ENCODE data around the gene IPO13. TPM values are rescaled to one million over a fixed set of nuclear protein-coding genes. Genes with fewer than 3 reads are reported as not detected.

Gene IPO13
- total and polyA plus RNA-seq, 10 of the 15 experiments (the other 5 are each of a cell fraction or from before 2014, with no cell fraction given): 7.1 to 26.6 (median 15.9) TPM

DNA sequence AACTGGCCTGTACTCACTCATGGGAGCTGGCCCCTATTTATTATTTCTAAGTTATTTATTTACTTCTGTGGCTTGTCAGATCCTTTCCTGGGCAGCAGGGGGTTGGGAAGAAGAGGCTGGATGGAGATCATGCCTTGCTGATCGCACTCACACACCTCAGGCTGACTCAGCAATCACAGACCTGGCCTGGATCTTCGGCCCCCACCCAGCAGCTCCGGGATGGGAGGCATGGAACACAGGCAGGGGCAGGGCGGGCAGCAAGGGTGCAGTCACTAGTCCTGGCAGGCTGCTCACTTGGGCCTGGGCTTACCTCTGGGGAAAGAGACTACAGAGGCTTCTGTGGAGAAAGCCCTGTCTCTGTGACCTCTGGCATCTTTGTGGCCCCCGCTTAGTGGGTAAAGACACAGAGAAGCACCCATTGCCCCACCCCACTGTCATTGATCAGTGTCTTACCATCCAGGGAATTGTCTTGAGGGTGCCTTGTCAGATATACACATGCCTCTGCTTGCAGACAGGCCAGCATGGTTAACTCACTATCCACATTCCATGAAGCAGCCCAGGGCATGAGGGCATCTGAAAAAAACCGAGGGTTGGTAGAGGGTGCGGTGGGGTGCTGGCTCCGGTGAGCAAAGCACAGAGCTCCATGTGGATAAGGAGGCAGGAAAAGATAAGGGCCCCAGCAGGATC, 9.4 kb upstream of the IPO13 start (continued):
- no peak for TF ChIP-seq PRDM15 (CRISPR knock-in tag; IDR thresholded peaks at IDR 0.05)

DNA sequence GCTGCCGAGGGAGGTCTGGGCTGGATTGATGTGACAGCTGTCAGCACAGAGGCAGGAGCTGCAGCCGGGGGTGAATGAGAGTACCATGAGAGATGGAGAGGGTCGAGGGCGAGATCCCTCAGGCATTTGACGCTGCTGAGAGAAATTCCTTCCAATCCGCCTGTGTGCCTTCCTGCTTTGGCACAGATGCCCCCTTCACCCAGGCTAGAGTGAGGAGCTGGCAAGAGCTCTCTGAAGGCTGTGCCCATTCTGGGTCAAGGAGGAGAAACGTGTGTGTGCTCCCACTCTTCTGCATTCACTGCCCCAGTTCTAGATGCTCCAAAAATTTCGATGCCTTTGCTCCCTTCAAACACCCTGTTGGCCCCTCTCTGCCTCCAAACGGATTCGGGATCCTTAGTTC, 8.4 kb upstream of the IPO13 start:
- no peak for ATAC-seq
- FAIRE-seq: no peak
- Histone ChIP-seq H3K4me3 (no peak overlapping the region), H3K27ac (ENCODE audit: control insufficient read depth, insufficient read depth) (no peak overlapping the region), H3K9ac (ENCODE audit: control insufficient read depth, insufficient read depth, low read length) (no peak overlapping the region), H4K20me1 (ENCODE audit: control insufficient read depth, insufficient read depth) (no peaks in the 10 kb centered on the region), H3K79me2 (ENCODE audit: control insufficient read depth, insufficient read depth, low read length) (no peaks in the 10 kb centered on the region), H3K4me2 (ENCODE audit: control insufficient read depth, insufficient read depth) (no peak overlapping the region), H2AFZ (ENCODE audit: control insufficient read depth, low read depth, low read length) (no peak overlapping the region), H3K36me3 (ENCODE audit: control insufficient read depth in 2 of 2, insufficient read depth in 2 of 2, low read length in 1 of 2) (no peaks in the 10 kb centered on the region), H3K27me3 (replicated peaks in 1 of 2; ENCODE audit: control insufficient read depth in 2 of 2, insufficient read depth in 2 of 2, low read length in 1 of 2) (no peaks in the 10 kb centered on the region), H3K9me3 (replicated peaks; ENCODE audit: control insufficient read depth, insufficient read depth, low read length) (no peaks in the 10 kb centered on the region), H3K4me1 (ENCODE audit: control insufficient read depth, insufficient read depth, low read length) (peaks cover 6% of the 10 kb centered on the region)
- no TSS peak for BruUV-seq (replicated peaks)
- DNase-seq (ENCODE audit: low read depth, low spot score): no peak
- CTCF ChIA-PET: interaction anchor here (19.3 kb wide), 1 partner anchor 175 kb away, joined by 1117 read pairs; no protein-coding TSS in a partner anchor
- intact Hi-C loops (cut with micrococcal nuclease; ENCODE audit: unreplicated experiment) (no loop called here), in situ Hi-C loops (cut with MboI) (loop anchor here (5.0 kb wide), 1 partner anchor 411 kb away; no protein-coding TSS in a partner anchor)
- TF ChIP-seq MEF2A (IDR thresholded peaks at IDR 0.05; ENCODE audit: insufficient read depth, low read depth, low read length) (no peak), JUND (IDR thresholded peaks at IDR 0.05; ENCODE audit: low read depth, low read length) (no peak), SP1 (IDR thresholded peaks at IDR 0.05; ENCODE audit: low read depth, low read length) (no peak), ZNF592 (IDR thresholded peaks at IDR 0.05) (no peak)
- POLR2A ChIA-PET: no interaction called here
- SMC1A ChIA-PET (ENCODE audit: uncharacterized antibody, unreplicated experiment): interaction anchor here (8.7 kb wide), 1 partner anchor 172 kb away, joined by 481 read pairs; no protein-coding TSS in a partner anchor
- 65% methylated on average over 10 of the region's 10 CpGs for WGBS (ENCODE audit: insufficient coverage, insufficient replicate concordance, low lambda C conversion rate, missing lambda C conversion rate)
- RAD21 ChIA-PET (ENCODE audit: unreplicated experiment): interaction anchor here (13.3 kb wide), 1 partner anchor 172 kb away, joined by 587 read pairs; no protein-coding TSS in a partner anchor

Data from GM12878 (cell line).